Stimulated activated CD4-positive, alpha-beta T cell treated with anti-CD3 and anti-CD28 coated beads, TNF-alpha, amount 100 ng/mL, for 1 hour (primary cell): ENCODE data around the gene IRGQ.

Experiments
- DNase-seq, 3 donors: peaks; one replicate each; pipeline ENCODE4 v3.0.0-alpha.2; 2020; ENCODE audit warnings: low read depth in 3 of 3, low spot score in 1 of 3

The IRGQ gene

DNA sequence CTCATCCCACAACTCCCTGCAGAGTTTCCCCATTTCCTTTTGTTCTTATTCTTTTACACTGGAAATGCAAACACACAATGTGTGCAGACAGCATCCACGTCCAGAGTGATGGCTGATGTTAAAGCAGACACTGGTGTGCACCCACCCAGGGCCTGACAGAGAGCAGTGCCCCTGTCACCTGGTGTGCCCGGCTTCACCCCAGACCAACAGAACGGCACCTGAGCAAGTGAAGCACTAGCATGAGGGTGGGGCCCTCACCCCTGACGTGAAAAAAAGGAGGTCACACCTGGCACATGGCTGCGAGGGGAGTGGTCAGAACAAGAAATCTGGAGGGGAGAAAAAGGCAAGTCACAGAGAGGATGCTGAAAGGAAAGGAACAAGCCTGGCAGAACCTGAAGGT is 50.7 kb downstream of the IRGQ start:
- DNase-seq = no peak

DNA sequence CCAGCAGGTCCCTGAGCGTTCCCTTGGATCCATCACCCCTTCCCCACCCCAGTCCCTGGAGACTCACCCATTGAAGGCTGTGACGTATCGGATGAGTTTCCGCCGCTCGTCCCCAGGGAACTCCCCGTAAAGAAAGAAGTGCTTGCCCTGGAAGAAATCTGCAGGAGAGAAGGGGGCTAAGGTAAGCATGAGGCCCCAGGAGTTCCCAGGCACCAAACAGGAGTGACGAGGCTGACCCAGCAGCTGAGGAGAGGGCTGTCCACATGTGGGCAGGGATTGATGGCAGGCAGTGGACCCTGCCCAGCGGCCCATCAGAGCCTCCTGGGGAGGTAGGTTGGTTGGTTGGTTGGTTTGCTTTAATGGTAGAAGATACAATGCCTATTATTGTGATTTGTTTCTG is 51.9 kb downstream of the IRGQ start:
- DNase-seq = no peak

DNA sequence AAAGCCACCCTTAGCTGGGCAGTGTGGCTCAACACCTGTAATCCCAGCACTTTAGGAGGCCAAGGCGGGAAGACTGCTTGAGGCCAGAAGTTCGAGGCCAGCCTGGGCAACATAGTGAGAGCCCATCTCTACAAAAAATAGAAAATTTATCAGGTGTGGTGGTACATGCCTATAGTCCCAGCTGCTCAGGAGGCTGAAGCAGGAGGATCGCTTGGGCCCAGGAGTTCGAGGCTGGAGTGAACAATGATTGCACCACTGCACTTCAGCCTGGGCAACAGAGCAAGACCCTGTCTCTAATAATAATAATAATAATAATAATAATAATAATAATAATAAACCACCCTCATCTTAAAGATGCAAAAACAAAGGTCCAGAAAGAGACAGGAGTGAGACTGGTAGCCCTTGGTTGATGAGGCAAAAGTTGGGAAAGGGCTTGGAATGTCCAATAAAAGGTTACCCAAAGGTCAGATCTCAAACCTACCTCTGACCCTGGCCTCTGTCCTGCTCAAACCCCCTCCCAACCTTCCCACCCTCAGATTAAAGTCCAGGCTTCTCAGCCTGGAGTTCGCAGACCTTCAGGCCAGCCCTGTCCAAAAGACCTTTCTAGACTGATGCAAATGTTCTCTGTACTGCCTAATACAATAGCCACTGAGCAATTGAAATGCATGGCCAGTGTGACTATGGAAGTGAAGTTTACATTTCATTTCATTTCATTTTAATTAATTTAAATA is 53.8 kb downstream of the IRGQ start:
- no peak for DNase-seq

DNA sequence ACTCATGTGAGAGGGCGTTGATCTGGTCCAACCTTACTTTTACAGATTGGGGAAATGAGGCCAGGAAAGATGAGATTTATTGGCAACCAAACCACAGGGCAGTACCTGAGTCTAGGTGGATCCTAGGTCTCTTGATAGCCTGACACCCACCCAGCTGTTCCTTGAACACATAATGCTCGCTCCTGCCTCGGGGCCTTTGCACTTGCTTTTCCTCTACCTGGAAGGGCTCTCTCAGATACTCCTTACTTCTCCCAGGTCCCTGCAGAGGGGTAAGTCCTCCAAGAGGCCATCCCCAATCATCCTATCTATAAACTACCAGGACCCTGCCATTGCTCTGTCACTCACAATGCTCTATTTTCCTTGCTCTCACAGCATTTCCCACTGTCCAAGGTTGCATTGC is 55.6 kb downstream of the IRGQ start:
- DNase-seq = no peak

DNA sequence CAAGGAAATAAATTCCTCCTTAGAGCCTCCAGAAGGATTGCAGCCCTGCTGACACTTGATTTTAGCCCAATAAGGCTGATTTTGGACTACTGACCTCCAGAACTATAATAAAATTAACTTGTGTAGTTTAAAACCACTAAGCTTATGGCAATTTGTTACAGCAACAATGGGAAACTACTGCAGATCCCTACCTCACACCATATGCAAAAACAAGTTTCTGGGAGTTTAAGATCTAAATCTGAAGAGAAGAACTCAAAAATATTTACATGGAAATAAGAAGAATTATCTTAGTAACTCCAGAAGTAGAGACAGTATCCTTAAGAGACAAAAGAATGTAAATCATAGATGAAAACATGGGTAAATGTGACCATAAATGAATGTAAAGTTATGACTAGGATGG is 57.0 kb downstream of the IRGQ start:
- DNase-seq = no peak

DNA sequence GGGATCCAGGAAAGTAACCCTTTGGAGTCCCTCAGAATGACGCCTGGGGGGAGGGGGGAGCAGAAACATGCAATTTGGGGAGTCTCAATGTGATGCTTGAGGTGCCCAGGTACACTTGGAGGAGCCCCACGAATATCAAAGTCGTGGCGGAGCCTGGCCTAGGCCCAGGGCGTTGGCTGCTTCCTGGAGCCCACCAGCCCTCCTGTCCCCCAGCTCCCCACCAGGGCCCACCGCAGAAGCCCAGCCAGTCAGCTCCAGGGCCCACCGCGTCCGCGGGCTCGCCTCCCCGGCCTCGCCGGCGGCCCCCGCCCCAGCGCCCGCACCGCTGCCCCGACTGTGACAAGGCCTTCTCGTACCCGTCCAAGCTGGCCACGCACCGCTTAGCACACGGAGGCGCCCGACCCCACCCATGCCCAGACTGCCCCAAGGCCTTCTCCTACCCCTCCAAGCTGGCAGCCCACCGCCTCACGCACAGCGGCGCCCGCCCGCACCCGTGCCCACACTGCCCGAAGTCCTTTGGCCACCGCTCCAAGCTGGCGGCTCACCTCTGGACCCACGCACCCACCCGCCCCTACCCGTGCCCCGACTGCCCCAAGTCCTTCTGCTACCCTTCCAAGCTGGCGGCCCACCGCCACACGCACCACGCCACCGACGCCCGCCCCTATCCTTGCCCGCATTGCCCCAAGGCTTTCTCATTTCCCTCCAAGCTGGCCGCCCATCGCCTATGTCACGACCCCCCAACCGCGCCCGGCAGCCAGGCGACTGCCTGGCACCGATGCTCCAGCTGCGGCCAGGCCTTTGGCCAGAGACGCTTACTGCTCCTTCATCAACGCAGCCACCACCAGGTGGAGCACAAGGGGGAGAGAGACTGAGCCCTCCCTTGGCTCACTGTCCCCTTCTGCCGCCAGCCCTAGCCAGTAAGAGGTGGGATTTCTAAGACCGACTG is 60.8 kb downstream of the IRGQ start:
- DNase-seq = peak in 1 of 3 donors; percentile 21
